Ovary (tissue), 9 donors: ENCODE results near the gene CST4. TPM values are rescaled to one million over a fixed set of nuclear protein-coding genes. Genes with fewer than 3 reads are reported as not detected.
A peak's percentile ranks its signal among the peaks of the same experiment; 100 is the strongest.

Experiments used
- DNase-seq, 5 donors: peaks; one replicate each; pipeline ENCODE4 v3.0.0-alpha.2; 2019 to 2020
- H3K27ac ChIP-seq, 2 donors: fragments of 200-600 bp; one replicate each; pipeline versions ENCODE4 v1.5.1 to v1.8.0; 2019 to 2022
- H3K27me3 ChIP-seq: fragments of 200-600 bp; one replicate; pipeline ENCODE4 v1.8.0; 2022
- H3K36me3 ChIP-seq: fragments of 200-600 bp; sonication (generic); one replicate; pipeline ENCODE4 v1.5.1; 2019
- H3K4me1 ChIP-seq: one replicate; pipeline ENCODE4 v1.8.1; 2013; ENCODE audit warnings: mild to moderate bottlenecking, moderate library complexity; ENCODE audit not compliant: insufficient read depth
- H3K4me3 ChIP-seq: fragments of 200-600 bp; sonication (generic); one replicate; pipeline ENCODE4 v1.5.1; 2017
- H3K9me3 ChIP-seq, 2 donors: fragments of 200-600 bp in 1 of 2; sonication (generic) in 1 of 2; one replicate each; pipeline versions ENCODE4 v1.5.1 to v1.8.1; 2013 to 2019; ENCODE audit warnings: mild to moderate bottlenecking in 1 of 2, moderate library complexity in 1 of 2
- CTCF ChIP-seq, 3 donors: fragments of 450-650 bp in 2 of 3; fragments of 200-600 bp in 1 of 3; IDR thresholded peaks; one replicate each; pipeline versions ENCODE4 v1.5.1 to v1.8.0; 2016 to 2022; ENCODE audit warnings: antibody characterized with exemption in 3 of 3, mild to moderate bottlenecking in 1 of 3
- EP300 ChIP-seq: sonication (generic); formaldehyde crosslinking; IDR thresholded peaks from one replicate; pipeline ENCODE4 v1.6.1; 2017; ENCODE audit warnings: antibody characterized with exemption
- POLR2A ChIP-seq: fragments of 450-650 bp; IDR thresholded peaks from one replicate; pipeline ENCODE4 v1.6.1; 2017; ENCODE audit warnings: antibody characterized with exemption, mild to moderate bottlenecking, moderate library complexity
- WGBS, 3 donors: extraction: QIAGEN DNeasy Blood & Tissue Kit in 1 of 3; methylation state at CpG; one replicate each; pipeline versions ENCODE4 v1.1.5 to v1.1.7; 2013 to 2017; 5-methylcytosine and 5-hydroxymethylcytosine counted together
- intact Hi-C, 4 donors: fragments of 100-400 bp; cut with DNase I; formaldehyde crosslinking; loops; one replicate each; pipeline versions ENCODE4 v1.11.0 to v1.15.1; 2022 to 2023
- polyA plus RNA-seq, 2 donors: library from polyadenylated mRNA; stranded (reverse); fragments of 200-250 nt in 1 of 2; fragments of 350-450 nt in 1 of 2; fragmentation: Illumina TruSeq in 1 of 2; extraction: RNeasy Lipid Tissue Mini Kit (QIAGEN cat#74804) in 1 of 2; gene quantifications; one replicate each; pipeline ENCODE4 v1.2.3, GENCODE V29; 2013 to 2014
- total RNA-seq, 7 donors: library from RNA; depleted of rRNA in 2 of 7; stranded (reverse); fragments of >200 nt in 2 of 7; fragmentation: NEBNext Ultra II Directional in 3 of 7; extraction: Animal tissue kit (Norgen Biotek cat#: 25700) in 3 of 7; gene quantifications; one replicate each; pipeline versions ENCODE4 v1.1.0 to v1.2.4, GENCODE V29; 2016 to 2023
- donor health status: DM: no; HTN: no; CAD: no; lungs with moderate emphysema.
- donor health status: DM: no; HTN: no; CAD: no.
- donor health status: Bipolar disorder and iron deficiency.
- donor health status: DM: yes; HTN: yes; CAD: no.
- donor health status: DM: no; HTN: no; CAD: no.
- donor health status: DM: yes; HTN: yes; CAD: no.

Gene CST4
- total and polyA plus RNA-seq, 9 donors, result not detected

- DNase-seq, result no peak
- peaks cover 8% of the 10 kb centered on the region for H3K4me1 ChIP-seq
- H3K27me3 ChIP-seq, result no peaks in the 10 kb centered on the region
- 85 to 88% (median 86%) methylated on average over 8 of the region's 8 CpGs for WGBS, 3 donors
- no peak overlapping the region for H3K4me3 ChIP-seq
- intact Hi-C loops, result no loop called here
- H3K27ac ChIP-seq, result no peak overlapping the region
- no peaks in the 10 kb centered on the region for H3K9me3 ChIP-seq
- TF ChIP-seq EP300 (no peak), CTCF (IDR thresholded peaks at IDR 0.05) (no peak), POLR2A (no peak)
- no peaks in the 10 kb centered on the region for H3K36me3 ChIP-seq
These were observed 29.7 kb downstream of the CST4 start for GRCh38 chr20:23658989-23659609.

GRCh38 chr20:23658336-23658735, 30.5 kb downstream of the CST4 start:
- H3K9me3 ChIP-seq, result no peaks in the 10 kb centered on the region
- TF ChIP-seq EP300, result no peak
- no peak for TF ChIP-seq POLR2A
- no peak for TF ChIP-seq CTCF (IDR thresholded peaks at IDR 0.05)
- WGBS, 3 donors, result 67 to 80% (median 69%) methylated on average over 2 of the region's 2 CpGs
- DNase-seq, result no peak
- no peaks in the 10 kb centered on the region for H3K27me3 ChIP-seq
- no peak overlapping the region for H3K27ac ChIP-seq
- no peak overlapping the region for H3K4me3 ChIP-seq
- no peaks in the 10 kb centered on the region for H3K36me3 ChIP-seq
- peaks cover 8% of the 10 kb centered on the region for H3K4me1 ChIP-seq
- intact Hi-C loops, result no loop called here

- Histone ChIP-seq H3K4me1 (peaks cover 8% of the 10 kb centered on the region), H3K9me3 (no peaks in the 10 kb centered on the region), H3K27me3 (no peaks in the 10 kb centered on the region), H3K27ac (no peak overlapping the region), H3K36me3 (no peaks in the 10 kb centered on the region), H3K4me3 (no peak overlapping the region)
- no peak for TF ChIP-seq EP300
- no peak for TF ChIP-seq CTCF (IDR thresholded peaks at IDR 0.05)
- TF ChIP-seq POLR2A, result no peak
- 74 to 85% (median 79%) methylated on average over 8 of the region's 8 CpGs for WGBS, 3 donors
- intact Hi-C loops, result no loop called here
- DNase-seq, result no peak
These were observed 31.6 kb downstream of the CST4 start for GRCh38 chr20:23657202-23657601.

- Histone ChIP-seq H3K9me3 (no peaks in the 10 kb centered on the region), H3K4me1 (peaks cover 8% of the 10 kb centered on the region), H3K4me3 (no peak overlapping the region), H3K27ac (peak overlapping the region; percentile 64 to 68), H3K36me3 (no peaks in the 10 kb centered on the region), H3K27me3 (no peaks in the 10 kb centered on the region)
- WGBS, 3 donors, result 61 to 72% (median 63%) methylated on average over 10 of the region's 10 CpGs
- DNase-seq, result no peak
- no peak for TF ChIP-seq CTCF (IDR thresholded peaks at IDR 0.05)
- no peak for TF ChIP-seq EP300
- TF ChIP-seq POLR2A, result no peak
- intact Hi-C loops, result no loop called here
These were observed 32.5 kb downstream of the CST4 start for GRCh38 chr20:23656372-23656771.
